CD4-positive, alpha-beta T cell treated with Interleukin-2 at 100 ng/mL for 4 hours (primary cell): Measurements from ENCODE around the gene HIGD1A.
"Not testable (repeated sequence)": the region's sequence is repeated elsewhere in the genome, so short reads cannot be mapped to it uniquely, and the experiment has no call there.

ENCODE experiments used
- DNase-seq: peaks from one replicate; pipeline ENCODE4 v3.0.0-alpha.2; 2020; ENCODE audit warnings: low spot score

Gene HIGD1A

GRCh38 chr3:42829083-42829627 lies 24.9 kb upstream of the HIGD1A start:
- DNase-seq: no peak

- no peak for DNase-seq
Measured at GRCh38 chr3:42827654-42828053, 23.4 kb upstream of the HIGD1A start.

DNA sequence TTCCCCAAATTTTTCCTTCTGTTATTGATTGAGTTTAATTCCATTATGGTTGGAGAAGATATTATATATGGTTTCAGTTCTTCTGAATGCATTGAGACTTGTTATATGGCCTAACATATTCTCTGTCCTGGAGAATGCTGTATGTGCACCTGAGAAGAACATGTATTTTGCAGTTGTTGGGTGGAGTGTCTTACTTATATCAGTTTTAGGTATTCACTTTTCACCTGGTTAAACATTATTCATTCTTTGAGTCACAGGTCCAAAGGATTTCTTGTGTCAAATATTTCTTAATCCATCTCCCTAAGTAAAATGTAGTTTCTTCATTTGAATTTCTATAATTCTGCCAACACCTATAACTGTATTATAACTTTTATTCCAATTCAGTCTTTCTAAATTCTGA lies 22.7 kb upstream of the HIGD1A start:
- DNase-seq: no peak

DNA sequence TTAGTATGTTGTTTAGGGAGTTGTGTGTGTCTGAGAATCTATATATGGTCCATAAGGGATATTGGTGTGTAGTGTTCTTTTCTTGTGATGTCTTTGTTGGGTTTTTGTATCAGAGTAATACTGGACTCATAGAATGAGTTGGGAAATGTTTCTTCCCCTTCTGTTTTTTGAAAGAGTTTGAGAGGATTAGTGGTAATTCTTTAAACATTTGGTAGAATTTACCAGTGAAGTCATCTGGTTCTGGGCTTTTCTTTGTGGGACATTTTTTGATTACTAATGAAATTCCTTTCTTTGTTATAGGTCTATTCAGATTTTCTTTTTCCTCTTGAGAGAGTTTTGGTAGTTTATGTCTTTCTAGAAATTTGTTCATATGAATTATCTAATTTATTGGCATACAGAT lies 21.9 kb upstream of the HIGD1A start:
- no peak for DNase-seq

DNA sequence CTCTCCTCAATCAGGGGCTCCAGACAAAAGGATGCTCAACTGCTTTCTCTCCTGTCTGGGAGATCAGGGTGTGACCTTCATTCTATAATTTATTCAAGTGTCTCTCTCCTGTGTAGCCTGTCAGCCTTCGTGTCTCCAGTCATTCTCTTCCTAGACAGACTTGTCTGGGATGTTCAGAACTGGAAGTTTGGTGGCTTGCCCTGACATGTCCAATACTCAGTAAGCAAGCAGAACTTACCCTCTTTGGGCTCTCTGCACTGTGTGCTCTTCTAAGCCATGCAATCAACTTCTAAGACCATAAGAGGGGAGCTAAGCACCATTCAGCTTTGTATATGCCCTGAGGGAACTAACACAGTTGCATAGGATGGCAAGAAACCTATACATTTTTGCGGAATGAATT lies 19.1 kb upstream of the HIGD1A start:
- no peak for DNase-seq

- no peak for DNase-seq
Measured at GRCh38 chr3:42822828-42823227, 18.5 kb upstream of the HIGD1A start.

- no peak for DNase-seq
Measured at GRCh38 chr3:42820746-42821051, 16.4 kb upstream of the HIGD1A start.

DNA sequence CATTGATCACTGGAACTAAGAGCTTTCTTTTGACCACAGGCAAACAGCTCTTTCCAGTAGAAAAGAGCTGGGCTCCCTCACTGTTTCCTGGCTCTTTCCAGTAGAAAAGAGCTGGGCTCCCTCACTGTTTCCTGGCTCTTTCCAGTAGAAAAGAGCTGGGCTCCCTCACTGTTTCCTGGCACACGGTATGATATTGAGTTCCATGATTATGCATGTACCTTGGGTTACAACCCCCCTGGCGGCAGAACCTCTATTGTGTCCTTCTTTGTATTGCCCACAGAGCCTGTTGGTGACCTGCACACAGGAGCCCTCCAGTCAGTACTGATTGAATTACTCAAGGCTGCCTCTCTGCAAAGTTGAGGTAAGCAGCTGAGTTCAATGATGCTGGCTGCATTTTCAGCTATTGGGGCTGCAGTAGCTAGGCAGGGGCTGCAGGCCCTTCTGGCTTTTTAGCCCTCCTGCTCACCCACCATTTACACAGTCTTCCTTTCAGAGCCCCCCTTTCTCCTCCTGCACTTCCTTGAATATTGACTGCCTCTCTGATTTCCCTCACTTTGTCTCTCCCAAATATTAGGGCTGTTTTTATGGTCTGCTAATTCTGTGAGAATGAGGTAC lies 15.2 kb upstream of the HIGD1A start:
- DNase-seq: no peak

- no peak for DNase-seq
Measured at GRCh38 chr3:42815826-42816225, 11.5 kb upstream of the HIGD1A start.

DNA sequence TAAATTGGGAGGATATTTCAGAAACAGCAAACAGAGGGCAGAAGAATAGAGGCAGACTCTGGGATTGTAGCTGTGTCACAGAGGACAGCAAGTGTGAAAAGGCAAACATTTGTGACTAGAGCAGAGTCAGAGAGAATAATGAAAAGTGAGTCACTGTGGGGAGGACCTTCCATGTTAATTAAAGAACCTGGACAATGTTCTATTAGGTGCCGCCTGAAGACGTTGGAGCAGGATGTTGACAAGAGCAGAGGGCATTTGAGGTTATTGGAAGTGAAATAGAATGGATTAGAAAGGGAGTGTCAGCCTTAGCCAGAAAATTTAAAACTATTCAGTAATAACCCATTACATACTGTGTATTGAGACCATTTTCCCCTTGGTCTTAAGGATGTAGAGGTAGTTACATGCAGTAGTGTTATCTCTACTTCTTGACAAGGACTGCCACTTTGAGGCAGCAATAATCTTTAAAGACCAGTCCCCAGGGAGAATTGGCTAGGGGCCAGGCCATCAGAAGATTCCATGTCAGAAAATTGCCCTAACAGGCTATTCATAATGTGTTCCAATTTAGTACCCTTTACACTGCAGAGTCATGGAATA lies 10.7 kb upstream of the HIGD1A start:
- DNase-seq: no peak

- DNase-seq: no peak
Measured at GRCh38 chr3:42814246-42814645, 10.0 kb upstream of the HIGD1A start.

DNA sequence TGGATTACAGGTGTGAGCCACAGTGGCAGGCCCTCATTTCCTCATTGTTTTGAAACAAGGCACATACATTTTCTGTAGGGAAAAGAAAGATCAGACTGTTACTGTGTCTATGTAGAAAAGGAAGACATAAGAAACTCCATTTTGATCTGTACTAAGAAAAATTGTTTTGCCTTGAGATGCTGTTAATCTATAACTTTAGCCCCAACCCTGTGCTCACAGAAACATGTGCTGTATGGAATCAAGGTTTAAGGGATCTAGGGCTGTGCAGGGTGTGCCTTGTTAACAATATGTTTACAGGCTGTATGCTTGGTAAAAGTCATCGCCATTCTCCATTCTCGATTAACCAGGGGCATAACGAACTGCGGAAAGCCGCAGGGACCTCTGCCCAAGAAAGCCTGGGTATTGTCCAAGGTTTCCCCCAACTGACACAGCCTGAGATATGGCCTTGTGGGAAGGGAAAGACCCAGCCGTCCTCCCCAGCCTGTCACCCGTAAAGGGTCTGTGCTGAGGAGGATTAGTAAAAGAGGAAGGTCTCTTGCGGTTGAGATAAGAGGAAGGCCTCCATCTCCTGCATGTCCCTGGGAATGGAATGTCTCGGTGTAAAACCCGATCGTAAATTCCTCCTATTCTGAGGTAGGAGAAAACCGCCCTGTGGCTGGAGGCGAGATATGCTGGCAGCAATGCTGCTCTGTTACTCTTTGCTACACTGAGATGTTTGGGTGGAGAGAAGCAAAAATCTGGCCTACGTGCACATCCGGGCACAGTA lies 7.0 kb upstream of the HIGD1A start:
- DNase-seq: not testable (repeated sequence)

DNA sequence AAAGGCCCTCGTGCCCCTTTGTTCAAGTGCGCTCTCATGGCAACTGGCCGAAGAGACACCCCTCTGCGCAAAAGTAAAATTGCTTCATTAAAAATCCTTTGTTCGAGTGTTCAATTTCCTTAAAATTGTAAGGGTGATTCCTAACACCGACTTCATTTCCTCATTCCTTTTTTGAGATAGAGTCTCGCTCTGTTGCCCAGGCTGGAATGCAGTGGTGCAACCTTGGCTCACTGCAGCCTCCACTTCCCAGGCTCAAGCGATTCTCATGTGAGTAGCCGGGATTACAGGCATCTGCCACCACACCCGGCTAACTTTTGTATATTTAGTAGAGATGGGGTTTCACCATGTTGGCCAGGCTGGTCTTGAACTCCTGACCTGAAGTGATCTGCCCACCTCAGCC lies 6.4 kb upstream of the HIGD1A start:
- DNase-seq: not testable (repeated sequence)

DNA sequence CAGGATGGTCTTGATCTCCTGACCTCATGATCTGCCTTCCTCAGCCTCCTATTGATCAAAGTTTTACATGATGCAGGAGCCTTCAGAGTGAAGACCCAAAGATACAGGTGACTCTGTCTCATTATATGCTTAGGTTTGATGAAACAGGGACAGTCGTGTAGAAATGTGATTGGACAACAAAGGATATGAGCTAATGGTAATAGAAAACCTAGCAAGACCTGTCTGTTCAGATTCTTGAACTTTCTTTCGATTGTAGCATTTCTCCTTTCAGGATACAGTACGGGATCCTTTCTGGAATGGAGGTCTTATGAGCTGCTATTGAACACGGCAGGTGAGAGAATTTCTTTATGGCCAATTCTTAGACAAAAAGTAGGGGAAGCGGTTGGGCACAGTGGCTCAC lies 4.9 kb upstream of the HIGD1A start, which contains the start of gene ACKR2:
Gene ACKR2, plus strand, starts transcription at position 244 of the 400 bp plus-strand sequence. CDS start 55,058 bp downstream, outside the sequence.
- DNase-seq: no peak

DNA sequence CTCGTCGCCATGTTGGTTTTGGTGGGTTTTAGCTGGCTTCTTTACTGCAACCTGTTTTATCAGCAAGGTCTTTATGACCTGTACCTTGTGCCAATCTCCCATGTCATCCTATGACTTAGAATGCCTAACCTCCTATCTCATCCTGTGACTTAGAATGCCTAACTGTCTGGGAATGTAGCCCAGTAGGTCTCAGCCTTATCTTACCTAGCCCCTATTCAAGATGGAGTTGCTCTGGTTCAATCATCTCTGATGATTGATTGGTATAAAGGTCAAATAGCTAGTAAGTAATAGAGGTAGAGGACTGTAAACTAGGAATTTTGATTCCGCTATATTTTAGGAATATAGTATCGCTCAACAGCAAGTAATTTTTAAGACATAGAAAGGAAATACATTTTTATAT lies 3.6 kb upstream of the HIGD1A start:
- DNase-seq: no peak

DNA sequence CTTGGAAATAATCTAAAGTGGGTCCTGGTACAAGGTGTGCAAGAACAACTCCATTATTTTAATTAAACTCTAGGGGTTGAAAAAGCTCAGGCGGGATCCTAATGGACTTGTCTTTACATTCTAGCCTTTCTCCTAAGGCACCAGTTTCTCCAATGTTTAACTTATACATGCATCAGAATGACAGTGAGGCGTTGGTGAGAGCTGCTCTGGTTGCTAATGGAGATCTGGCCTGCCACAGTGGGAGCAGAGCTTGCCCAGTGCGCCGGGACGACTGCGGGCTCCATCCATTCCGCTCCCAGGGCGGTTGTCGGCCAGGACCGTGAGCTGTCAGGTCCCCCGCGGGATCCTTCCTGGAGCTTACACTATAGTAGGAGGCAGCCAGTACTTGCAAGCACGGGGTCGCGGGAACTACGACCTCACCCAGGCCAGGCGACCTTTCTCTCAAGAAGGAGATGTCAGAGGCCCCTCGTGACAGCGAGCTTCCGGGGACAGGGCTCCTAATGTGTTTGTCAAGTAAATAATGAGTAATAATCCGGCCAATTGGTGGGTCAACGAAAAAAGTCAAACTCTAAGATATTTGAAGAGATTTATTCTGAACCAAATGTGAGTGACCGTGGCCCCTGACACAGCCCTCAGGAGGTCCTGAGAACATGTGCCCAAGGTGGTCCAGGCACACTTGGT lies 991 bp upstream of the HIGD1A start:
- no peak for DNase-seq

GRCh38 chr3:42804831-42805132 lies 492 bp upstream of the HIGD1A start:
- no peak for DNase-seq

- DNase-seq: peak; percentile 19
Measured at GRCh38 chr3:42803414-42804105, 730 bp downstream of the HIGD1A start.

DNA sequence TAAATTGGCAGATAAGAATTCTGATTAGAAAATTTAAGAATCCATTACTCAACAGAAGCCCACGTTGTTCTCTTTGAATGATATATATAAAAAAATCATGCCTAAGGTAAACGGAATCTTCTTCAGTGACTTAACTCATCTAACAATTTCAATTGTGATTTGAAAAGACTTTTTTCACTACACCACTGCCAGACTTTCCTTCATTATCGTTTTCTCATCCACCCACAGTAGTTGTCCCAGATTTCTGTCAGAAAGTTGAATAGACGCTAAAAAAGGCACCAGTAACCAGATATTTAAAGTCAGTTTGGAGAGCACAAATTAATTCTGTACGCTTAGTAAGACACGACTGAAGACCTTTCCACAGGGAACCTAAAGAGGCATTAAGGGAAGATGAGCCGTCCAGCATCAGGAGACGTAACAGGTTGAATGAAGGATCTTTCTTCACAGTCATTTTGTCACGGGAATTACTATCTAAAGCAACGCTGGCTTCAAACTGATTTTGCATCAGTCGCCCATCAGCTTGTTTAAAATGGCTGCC lies 1.3 kb downstream of the HIGD1A start:
- DNase-seq: no peak

- no peak for DNase-seq
Measured at GRCh38 chr3:42801784-42802183, 2.5 kb downstream of the HIGD1A start.

GRCh38 chr3:42801048-42801620 lies 3.2 kb downstream of the HIGD1A start:
- DNase-seq: no peak

- no peak for DNase-seq
Measured at GRCh38 chr3:42800251-42800650, 4.0 kb downstream of the HIGD1A start.
